ENCODE data around the gene SMIM35.

- TF ChIP-seq POLR2A (IDR thresholded peaks at IDR 0.05; ENCODE audit: low read length) (no peak), GATA1 (IDR thresholded peaks at IDR 0.05; ENCODE audit: low read depth, low read length) (no peak)
Measured at GRCh38 chr11:117995472-117995871, 91.3 kb downstream of the SMIM35 start.

Measured in erythroblast (primary cell).